GM12865 (cell line): Measurements from ENCODE around the gene PGS1.

ENCODE experiments used
- DNase-seq: peaks from one replicate; pipeline ENCODE4 v3.0.0; 2010; ENCODE audit warnings: low read depth
- H3K4me3 ChIP-seq: 2 replicates; pipeline ENCODE4 v1.5.1; 2011; ENCODE audit warnings: mild to moderate bottlenecking, low read depth, low read length, control low read depth
- TF ChIP-seq, protein P1 (sequence below): IDR thresholded peaks from 2 replicates; pipeline ENCODE4 v1.5.1; 2011; ENCODE audit warnings: low read length, control low read depth, low read depth, inconsistent platforms; ENCODE audit not compliant: insufficient read depth; ENCODE audit errors: missing control alignments

Gene PGS1

GRCh38 chr17:78407387-78408000 is 29.0 kb downstream of the PGS1 start:
- TF ChIP-seq, protein P1, sequence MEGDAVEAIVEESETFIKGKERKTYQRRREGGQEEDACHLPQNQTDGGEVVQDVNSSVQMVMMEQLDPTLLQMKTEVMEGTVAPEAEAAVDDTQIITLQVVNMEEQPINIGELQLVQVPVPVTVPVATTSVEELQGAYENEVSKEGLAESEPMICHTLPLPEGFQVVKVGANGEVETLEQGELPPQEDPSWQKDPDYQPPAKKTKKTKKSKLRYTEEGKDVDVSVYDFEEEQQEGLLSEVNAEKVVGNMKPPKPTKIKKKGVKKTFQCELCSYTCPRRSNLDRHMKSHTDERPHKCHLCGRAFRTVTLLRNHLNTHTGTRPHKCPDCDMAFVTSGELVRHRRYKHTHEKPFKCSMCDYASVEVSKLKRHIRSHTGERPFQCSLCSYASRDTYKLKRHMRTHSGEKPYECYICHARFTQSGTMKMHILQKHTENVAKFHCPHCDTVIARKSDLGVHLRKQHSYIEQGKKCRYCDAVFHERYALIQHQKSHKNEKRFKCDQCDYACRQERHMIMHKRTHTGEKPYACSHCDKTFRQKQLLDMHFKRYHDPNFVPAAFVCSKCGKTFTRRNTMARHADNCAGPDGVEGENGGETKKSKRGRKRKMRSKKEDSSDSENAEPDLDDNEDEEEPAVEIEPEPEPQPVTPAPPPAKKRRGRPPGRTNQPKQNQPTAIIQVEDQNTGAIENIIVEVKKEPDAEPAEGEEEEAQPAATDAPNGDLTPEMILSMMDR = no peak
- no peak for DNase-seq
- no peak overlapping the region for H3K4me3 ChIP-seq

DNA sequence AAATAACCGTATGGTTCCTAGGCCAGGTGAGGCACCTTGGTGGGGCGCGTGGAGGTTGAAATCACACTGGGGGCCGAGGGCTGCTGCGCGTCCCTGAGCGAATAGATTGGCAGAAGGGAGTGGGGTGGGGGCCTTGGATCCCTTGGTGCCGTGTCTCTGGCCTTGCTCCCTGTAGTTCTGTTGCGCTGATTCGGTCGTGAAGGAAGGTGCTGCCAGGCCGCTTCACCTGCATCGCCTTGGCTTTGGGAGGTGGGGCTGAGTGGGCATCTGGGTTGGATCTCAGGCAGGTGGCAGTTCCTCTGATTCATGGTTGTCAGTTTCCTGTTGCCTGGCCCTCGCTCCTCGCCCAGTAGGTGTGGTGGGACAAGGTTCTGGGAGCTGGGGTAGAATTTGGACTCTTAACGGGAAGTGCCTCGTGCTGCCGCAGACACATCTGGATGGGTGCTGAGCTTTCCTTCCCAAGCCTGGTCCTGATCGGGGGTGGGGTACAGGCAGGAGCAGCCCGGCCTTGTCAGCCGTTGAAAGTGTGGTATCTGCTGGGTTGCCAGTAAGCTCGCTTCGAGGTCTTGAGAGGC is 30.1 kb downstream of the PGS1 start:
- TF ChIP-seq, protein P1 = no peak
- H3K4me3 ChIP-seq = no peak overlapping the region
- DNase-seq = no peak

DNA sequence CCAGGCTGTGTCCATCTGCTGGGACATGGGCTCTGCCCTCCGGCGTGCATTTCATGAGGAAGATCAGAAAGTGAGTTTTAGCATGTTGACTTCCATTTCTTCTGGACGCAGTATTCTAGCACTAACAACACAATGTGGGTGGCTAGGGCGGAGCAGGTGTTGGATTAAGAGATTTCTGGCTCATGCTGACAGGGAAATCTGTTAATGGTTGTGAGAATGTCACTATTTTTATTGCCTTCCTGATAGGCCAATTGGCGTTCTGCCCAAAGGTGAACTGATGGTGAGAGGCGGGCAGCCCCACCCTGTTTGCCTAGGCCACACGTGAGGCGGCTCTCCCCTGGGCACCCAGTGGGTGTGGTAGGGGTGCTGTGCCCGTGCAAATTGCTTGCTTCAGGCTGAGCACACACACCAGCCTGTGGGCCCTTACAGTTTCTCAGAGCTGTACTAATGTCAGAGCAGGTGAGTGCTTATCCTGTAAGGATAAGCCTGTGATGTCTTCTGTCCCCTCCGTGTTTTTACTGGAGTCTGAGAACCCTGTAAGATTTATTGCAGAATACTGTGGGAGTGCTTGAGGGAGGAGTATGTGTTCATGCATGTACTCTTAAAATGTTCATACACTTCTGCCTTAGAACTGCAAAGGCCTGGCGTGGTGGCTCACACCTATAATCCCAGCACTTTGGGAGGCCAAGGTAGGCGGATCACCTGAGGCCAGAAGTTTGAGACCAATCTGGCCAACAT is 30.9 kb downstream of the PGS1 start:
- DNase-seq = no peak
- no peak overlapping the region for H3K4me3 ChIP-seq
- TF ChIP-seq, protein P1 = no peak

DNA sequence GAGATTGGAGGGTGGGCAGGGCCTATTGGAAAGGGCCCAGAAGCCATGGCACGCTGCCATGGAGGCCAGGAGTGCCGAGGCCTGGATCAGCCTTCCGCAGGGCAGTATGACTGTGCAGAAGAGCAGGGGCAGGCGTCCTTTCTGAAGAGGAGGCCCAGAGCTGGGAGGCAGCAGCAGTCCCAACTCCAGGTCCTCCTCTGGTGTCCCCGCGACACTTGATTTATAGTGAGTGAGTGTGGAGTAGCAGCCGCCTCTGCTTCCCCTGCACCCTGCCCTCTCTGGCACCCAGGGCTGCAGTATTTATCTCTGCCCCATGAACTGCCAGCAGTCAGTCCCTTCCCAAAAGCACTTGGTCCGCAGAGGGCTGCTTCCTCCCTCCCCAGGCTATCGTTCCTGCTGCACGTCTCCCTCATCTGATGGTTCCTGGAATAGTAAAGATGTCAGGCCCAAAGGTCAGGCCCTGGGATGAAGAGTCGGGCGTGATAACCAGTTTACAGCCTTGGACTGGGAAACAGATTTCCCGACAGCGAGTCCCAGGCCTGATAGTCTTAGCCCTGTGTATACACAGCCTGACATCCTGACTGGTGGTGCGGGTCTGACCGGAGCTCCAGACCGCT is 32.9 kb downstream of the PGS1 start:
- DNase-seq = no peak

GRCh38 chr17:78412403-78412802 is 34.0 kb downstream of the PGS1 start:
- no peak for DNase-seq
- TF ChIP-seq, protein P1 = no peak

More for the DNA sequence above, 32.9 kb downstream of the PGS1 start:
- TF ChIP-seq, protein P1 = no peak
- no peak overlapping the region for H3K4me3 ChIP-seq

GRCh38 chr17:78414178-78415162 is 36.0 kb downstream of the PGS1 start:
- TF ChIP-seq, protein P1 = no peak
- H3K4me3 ChIP-seq = no peak overlapping the region
- DNase-seq = no peak

More at GRCh38 chr17:78412403-78412802, 34.0 kb downstream of the PGS1 start:
- no peak overlapping the region for H3K4me3 ChIP-seq
